Occipital lobe (tissue), 2 donors: ENCODE data around the gene NUDT16L1. TPM values are rescaled to one million over a fixed set of nuclear protein-coding genes. Genes with fewer than 3 reads are reported as not detected.

Experiments used
- DNase-seq: peaks from one replicate; lab custom pipeline; 2025; lab: John Stamatoyannopoulos, UW
- total RNA-seq: library from RNA; depleted of rRNA; stranded (reverse); fragments of >200 nt; gene quantifications from one replicate; pipeline ENCODE4 v1.2.3, GENCODE V29; 2014

Gene NUDT16L1
- total RNA-seq, 1 donor from 2014 or later, result 33.4 TPM

DNA sequence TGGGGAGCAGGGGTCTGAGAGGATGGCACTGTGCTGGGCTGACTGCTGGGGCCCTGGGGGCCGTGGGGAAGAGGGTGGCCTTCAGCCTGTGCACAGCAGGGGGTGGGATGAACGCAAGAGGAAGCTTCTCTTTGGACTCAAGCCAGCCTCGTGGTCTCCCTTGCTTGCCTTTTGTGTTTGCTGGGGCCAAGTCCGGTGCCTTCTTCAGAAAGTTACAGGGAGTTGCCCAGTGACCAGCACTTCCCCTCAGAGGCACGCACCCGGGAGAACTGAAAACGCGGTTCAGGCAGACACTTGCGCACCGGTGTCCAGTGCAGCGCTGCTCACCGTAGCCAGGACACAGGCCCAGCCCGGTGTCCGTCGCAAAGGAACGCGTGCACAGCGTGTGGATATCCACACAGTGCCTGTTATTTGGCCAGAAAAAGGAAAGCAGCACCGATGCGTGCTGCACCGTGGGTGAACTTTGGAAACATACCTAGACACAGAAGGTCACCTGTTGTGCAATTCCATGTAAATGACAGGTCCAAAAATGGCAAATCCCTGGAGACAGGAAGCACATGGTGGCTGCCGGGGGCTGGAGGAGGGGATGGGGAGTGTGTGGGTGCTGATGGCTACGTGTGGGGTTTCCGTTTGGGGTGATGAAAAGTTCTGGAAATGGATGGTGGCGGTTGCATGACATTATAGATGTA lies 29.4 kb upstream of the NUDT16L1 start:
- DNase-seq, result no peak

GRCh38 chr16:4664538-4665418 lies 28.6 kb upstream of the NUDT16L1 start:
- no peak for DNase-seq

DNA sequence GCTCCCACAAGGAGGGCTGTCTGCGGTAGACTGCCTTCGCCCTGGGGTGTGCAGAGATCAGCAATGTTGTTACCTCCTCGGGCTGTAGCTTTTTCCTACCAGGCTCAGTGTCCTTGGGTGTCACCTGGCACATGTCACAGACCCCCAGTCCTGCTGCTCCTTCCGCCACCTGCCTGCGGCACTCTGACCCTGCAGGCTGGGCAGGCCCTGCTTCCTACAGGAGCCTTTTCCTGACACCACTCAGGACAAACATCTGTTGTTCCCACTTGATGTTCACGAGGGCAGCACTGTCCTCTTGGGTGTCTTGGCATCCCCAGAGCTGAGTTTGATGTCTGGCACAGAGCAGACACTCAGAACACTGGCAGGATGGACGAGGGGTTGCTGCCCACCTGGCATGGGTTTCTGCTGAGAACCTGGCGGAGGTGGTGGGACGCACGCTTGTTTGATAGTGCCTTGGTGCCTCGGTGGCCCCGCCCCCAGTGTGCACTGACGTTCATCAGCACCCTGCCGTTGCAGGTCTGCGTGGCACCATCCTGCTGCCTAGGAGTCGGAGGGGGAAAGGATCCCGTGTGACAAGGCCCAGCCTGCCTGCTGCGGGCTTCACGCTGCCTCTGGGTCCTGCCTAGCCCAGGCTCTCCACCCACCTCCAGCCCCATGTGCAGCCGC lies 26.7 kb upstream of the NUDT16L1 start:
- no peak for DNase-seq

DNA sequence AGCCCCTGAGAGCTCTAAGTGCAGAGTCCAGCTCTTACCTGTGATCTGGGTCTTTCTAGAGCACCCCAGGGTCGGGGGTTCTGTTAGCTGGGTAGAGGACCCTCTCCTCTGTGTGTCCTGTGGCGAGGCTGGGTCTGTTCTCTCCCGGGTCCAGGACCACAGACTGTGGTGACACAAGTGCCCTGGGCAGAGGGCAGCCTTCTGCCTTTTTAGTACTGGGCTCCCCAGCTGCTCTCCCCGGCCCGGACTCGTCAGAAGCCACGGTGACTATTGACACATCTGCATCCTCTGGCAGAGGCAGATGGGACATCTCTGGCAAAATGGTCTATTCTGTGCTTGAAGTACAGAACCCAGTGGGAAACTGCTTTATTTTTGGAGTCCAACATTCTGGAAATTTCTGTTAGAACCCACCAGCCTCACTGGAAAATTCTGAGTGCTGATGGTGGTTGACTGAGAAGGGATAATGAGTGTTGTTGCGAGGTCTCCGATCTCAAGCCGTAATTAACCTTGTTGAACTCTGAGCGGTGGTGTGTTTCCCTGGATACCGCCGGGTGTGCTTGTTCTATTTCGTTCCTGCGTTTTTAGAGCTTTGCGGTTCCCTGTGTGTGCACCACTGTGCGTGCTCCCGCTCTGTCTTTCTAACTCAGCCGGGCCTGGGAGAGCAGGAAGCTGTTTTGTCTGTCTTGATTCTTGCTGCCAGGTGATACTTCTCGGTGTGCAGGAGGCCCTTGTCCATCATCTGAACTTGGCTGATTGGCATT lies 26.0 kb upstream of the NUDT16L1 start:
- no peak for DNase-seq

- DNase-seq, result no peak
Observed at GRCh38 chr16:4668313-4668960, 24.9 kb upstream of the NUDT16L1 start.

- DNase-seq, result no peak
Observed at GRCh38 chr16:4673387-4674046, 19.8 kb upstream of the NUDT16L1 start.

GRCh38 chr16:4674926-4675530 lies 18.3 kb upstream of the NUDT16L1 start:
- no peak for DNase-seq

GRCh38 chr16:4675864-4676786 lies 17.2 kb upstream of the NUDT16L1 start:
- no peak for DNase-seq

- no peak for DNase-seq
Observed at GRCh38 chr16:4676831-4677230, 16.5 kb upstream of the NUDT16L1 start.

DNA sequence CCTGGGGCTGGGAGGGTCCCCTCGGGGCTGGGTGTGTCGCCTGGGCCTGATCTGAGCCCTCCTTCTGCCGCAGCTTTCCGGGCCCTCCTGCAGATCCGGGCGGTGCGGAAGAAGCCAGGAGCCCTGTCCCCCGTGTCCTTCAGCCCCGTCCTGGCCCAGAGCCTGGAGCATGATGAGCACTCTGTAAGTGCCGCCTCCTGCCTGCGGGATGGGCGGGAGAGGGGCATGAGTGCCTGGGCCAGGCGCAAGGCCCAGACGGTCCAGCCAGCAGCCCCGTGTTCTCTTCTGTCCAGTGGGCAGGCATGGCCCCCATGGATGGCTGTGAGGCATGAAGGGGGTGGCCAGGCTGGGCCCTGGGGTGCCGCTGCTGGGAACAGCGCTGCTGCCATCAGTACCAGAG lies 16.0 kb upstream of the NUDT16L1 start:
- no peak for DNase-seq

DNA sequence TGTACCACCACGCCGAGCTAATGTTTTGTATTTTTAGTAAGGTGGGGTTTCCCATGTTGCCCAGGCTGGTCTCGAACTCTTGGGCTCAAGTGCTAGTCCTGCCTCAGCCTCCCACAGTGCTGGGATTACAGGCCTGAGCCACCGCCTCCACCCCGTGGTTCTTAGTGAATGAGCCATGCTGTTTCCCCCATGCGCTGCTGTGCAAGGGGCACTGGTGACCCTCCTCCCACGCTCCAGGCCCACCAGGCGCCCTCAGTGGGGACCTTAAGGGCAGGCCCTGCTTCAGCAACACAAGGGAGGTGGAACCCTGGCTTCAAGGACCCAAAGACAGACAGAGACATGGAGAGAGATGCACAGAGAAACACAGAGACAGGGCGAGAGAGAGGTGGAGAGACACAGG lies 15.4 kb upstream of the NUDT16L1 start:
- no peak for DNase-seq

DNA sequence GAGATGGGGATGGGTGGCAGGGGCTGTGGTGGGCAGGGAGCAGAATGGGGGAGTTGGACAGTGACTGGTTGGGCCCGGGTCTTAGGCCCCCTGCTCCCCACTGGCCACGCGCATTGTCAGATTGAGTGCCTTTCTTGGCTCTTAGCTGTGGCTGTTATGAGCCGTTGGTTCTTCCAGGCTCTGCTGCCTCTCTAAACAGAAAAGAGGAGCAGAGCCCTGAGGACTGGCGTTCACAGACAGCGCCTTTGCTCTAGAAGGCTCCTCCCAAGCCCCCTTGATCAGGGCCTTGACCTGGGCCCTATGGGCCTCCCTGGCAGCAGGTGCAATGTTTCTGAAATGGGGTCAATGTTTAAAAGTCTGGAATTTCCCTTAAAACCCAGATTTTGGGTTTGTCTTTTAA lies 14.8 kb upstream of the NUDT16L1 start:
- DNase-seq, result no peak

DNA sequence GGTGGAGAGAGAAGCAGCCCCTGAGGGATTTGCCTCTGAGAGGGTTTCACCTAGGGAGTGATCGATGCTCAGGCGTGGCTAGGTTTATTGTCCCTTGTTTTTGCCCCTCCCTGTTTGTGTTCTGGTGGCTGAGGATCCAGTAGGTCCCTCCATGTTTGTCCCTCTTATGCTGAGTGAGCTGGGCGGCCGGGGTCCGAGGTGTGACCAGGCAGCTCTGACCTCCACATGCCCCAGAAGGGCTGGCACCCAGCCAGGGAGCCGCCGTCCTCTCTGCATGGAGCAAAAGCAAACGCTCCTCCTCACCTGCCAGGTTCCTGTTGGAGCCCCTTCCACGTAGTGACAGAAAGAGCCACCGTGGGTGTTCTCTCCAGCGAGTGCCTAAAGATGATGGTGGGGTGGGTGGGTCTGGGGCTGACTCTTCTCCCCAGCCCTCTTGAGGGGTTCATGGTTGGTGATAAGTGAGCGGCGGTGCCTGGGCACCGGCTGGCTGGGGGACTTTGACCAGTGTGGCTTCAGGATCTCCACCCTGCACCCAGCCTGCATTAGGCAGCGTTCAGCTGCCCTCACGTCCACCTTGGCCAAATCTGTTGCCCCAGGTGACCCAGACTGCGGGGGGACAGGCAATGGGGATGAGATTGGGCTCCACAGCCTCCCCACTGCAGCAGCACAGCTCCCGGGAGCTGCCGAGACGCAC lies 14.1 kb upstream of the NUDT16L1 start:
- DNase-seq, result no peak

DNA sequence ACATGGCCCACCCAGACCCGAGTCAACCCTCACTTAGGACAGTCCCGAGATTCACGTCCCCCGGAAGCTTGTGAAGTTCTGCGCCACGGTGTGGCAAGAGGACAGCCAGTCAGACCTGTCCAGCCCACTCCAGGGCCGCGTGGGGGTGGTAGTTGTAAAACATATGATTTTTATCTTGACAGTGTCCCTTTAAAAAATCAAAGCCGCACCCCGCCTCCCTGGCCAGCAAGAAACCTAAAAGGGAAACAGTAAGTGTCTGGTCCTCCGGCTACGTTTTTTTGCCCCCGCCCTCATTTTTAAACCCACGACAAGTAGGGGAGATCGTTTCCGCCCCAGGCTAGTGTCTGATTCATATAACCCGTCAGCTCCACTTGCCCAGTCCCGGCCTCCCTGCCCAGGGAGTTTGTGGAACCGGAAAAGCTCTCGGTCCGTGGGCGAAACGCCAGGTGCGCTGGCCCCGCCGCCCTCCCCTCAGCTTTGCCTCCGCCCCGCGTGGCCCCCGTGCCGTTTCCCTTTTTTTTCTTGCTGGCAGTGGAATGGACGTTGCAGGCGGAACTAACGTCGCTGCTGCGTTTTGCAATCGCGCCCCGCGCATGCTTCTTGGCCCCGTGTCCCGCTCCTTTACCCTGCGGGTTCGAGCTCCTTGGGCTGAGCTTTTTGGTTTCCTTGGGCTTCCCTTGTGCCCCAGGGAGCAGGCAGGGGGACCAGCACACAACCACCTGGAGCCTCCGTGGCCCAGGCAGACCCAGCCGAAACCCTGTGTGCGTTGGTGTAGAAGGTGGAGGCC lies 13.3 kb upstream of the NUDT16L1 start:
- peak; percentile 28 for DNase-seq

GRCh38 chr16:4680673-4681470 lies 12.5 kb upstream of the NUDT16L1 start:
- no peak for DNase-seq

GRCh38 chr16:4681471-4682083 lies 11.8 kb upstream of the NUDT16L1 start:
- no peak for DNase-seq
